Activated CD8-positive, alpha-beta memory T cell treated with anti-CD3 and anti-CD28 coated beads for 4 hours (primary cell): ENCODE results near the gene BRIP1.
"Not testable (repeated sequence)": the region's sequence is repeated elsewhere in the genome, so short reads cannot be mapped to it uniquely, and the experiment has no call there.

Experiments
- DNase-seq, 2 donors: peaks; one replicate each; pipeline ENCODE4 v3.0.0-alpha.2; 2020; ENCODE audit warnings: low read depth in 2 of 2

Gene BRIP1

DNA sequence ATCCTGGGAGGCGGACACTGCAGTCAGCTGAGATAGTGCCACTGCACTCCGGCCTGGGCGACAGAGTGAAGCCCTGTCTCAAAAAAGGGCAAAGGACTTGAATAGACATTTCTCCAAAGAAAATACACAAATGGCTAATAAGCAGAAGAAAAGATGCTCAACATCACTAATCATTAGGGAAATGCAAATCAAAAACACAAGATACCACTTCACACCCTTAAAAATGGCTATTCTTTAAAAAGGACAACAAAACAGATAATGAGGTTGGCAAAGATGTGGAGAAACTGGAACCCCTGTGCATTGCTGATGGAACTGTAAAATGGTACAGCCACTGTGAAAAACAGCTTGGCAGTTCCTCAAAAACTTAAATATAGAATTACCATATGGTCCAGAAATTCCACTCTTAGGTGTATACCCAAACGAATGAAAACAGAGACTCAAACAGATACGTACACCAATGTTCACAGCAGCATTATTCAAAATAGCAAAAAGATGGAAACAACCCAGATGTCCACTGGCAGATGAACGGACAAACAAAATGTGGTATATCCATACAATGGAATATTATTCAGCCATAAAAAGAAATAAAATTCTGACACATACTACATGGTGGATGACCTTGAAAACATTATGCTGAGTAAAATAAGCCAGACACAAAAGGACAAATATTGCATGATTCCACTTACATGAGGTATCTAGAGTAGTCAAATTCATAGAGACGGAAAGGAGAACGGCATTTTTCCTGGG, 35.5 kb downstream of the BRIP1 start:
- DNase-seq = no peak

DNA sequence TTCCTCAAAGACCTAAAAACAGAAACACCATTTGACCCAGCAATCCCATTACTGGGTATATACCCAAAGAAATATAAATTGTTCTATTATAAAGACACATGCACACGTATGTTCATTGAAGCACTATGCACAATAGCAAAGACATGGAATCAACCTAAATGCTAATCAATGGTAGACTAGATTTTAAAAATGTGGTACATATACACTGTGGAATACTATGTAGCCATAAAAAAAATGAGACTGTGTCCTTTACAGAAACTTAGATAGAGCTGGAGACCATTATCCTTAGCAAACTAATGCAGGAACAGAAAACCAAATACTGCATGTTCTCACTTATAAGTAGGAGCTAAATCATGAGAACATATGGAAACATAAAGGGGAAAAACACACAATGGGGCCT, 36.5 kb downstream of the BRIP1 start:
- DNase-seq = not testable (repeated sequence)

GRCh38 chr17:61826198-61826597, 37.1 kb downstream of the BRIP1 start:
- not testable (repeated sequence) for DNase-seq

DNA sequence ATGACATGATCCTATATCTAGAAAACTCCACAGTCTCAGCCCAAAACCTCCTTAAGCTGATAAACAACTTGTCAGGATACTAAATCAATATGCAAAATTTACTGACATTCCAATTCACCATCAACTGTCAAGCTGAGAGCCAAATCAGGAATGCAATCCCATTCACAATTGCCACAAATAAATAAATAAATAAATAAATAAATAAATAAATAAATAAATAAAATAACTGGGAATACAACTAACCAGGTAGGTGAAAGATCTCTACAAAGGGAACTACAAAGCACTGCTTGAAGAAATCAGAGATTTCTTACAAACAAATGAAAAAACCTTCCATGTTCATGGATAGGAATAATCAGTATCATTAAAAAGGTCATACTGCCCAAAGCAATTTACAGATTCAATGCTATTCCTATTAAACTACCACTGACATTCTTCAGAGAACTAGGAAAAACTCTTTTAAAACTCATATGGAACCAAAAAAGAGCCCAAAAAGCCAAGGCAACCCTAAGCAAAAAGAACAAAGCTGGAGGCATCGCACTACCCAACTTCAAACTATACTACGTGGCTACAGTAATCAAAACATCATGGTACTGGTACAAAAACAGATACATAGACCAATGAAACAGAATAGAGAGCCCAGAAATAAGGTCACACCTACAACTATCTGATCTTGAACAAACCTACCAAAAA, 37.7 kb downstream of the BRIP1 start:
- DNase-seq = no peak

DNA sequence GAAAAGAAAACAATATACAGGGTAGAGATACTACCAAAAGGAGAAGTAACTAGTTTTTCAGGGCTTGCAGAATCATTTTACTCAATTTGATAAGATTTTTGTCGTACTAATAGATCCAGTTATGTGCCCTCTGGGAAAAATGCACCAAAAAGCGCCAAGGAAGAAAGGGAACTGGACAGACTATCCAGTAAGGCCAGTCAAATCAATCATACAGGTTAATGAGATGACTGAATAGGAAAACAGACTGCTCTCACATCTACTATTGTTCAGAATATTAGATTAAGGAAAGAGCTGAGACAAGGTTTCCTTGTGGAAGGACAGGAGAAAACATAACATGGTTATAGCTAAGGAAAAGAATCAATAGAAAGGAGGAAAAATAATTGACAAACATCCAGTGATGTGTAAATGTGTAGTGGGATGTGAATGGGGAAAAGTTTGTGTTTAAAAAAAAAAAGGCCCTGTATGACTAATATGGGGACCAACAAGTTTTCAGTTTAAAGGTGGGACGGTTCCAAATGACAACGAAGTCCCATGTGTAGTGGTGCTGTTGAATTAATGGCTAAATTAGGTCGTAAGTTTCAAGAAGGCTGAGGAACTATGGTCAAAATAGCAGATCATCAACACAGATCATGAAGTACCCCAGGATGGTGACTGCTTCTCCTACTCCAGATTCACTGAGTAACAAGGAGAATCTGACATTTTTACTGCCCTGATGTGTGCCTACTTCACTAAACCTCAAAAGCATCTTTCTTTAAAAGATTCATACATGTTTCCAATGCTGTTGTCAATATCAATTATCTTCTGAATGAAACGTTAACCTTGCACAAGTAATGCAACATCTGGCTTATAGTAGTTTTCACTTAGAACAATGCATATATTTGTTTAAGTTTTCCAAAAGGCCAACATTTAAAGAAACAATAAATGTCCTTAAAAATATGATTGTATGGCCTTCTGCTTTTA, 40.7 kb downstream of the BRIP1 start:
- DNase-seq = no peak

DNA sequence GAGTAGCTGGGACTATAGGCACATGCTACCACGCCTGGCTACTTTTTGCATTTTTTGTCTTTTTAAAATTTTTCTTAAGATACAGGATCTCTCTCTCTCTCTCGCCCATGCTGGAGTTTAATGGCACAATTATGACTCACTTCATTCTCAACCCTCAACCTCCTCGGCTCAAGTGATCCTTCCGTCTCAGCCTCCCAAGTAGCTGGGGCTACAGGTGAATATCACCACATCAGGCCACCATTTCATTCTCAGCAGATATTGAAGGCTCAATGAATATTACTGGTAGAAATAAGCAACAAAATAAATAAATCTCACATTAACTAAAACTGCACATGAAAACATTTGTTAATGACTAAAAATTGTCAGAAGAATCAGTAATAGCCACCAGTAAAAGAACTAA, 41.7 kb downstream of the BRIP1 start:
- DNase-seq = no peak

- not testable (repeated sequence) for DNase-seq
Observed at GRCh38 chr17:61819265-61819664, 44.1 kb downstream of the BRIP1 start.

GRCh38 chr17:61818225-61818624, 45.1 kb downstream of the BRIP1 start:
- DNase-seq = no peak

DNA sequence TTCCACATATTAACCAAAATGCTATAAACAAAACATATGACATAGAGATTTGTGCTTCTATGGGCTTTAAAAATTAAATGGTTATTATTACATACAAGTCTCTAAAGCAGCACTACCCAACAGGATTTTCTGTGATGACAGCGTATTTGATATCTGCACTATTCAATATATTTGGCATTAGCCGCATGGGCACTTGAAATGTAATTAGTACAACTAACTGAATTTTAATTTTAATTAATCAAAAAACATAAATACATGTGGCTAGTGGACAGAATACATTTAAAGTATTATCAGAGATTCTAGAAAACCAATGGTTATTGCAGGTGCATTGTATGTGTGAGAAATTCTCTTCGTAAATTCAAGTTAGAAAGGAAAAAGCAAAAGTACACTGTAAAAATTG, 45.9 kb downstream of the BRIP1 start:
- no peak for DNase-seq

DNA sequence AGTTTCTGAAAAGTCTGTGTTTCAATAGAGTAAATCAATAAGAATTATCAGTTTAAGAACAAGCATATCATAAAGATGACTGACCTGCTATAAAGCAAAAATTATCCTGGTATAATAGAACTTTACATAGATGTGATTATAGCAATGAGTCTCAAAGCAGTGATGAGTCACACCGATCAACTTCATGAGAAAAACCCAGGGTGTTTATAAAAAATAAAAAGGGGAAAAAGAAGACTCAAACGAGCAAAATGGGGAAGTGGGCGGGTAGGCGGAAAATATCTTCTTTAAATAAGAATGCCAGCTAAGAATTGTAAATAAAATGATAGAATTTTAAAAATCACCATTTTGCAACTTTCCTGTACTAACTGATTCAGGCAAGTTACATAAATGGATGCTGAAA, 46.8 kb downstream of the BRIP1 start:
- no peak for DNase-seq

- no peak for DNase-seq
Observed at GRCh38 chr17:61815863-61816503, 47.3 kb downstream of the BRIP1 start.

- no peak for DNase-seq
Observed at GRCh38 chr17:61814485-61814884, 48.8 kb downstream of the BRIP1 start.

- DNase-seq = no peak
Observed at GRCh38 chr17:61813211-61813610, 50.1 kb downstream of the BRIP1 start.

DNA sequence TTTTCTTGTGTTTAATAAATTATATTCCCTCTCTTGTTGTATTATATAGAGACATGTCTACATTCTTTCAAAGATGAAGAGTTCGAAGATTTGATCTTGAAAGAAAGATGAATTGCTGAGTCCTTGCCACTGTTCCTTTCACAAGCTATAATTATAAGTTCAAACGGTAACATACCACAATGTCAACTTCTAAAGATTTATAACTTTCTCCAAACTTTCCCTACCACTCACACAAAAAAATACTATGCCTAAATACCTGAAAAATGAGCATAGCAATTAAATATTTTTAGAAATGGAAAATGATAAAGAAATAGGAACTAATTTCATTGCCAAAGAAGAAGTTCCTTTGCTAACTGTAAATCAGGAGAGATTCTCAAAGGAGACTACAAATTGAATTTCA, 50.6 kb downstream of the BRIP1 start:
- DNase-seq = no peak

GRCh38 chr17:61809816-61810392, 53.4 kb downstream of the BRIP1 start:
- no peak for DNase-seq

GRCh38 chr17:61808442-61808841, 54.9 kb downstream of the BRIP1 start:
- no peak for DNase-seq

DNA sequence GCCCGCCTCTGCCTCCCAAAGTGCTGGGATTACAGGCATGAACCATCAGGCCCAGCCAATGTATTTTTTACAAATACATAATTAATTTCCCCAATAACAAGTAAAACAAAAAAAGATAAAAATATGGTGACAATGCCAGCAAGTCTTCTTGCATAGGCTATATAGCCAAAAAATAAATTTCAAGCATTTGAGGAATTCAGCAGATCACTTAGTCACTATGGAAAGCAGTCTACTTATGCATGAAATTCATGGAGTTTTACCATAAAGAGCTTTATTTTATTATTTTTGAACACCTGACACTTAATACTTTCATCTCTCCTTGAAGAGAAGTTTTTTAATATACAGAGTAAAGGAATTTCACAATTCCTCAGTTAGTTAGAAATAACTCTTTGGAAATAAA, 56.4 kb downstream of the BRIP1 start:
- DNase-seq = no peak

GRCh38 chr17:61806081-61806828, 57.1 kb downstream of the BRIP1 start:
- no peak for DNase-seq

- DNase-seq = no peak
Observed at GRCh38 chr17:61805399-61805798, 57.9 kb downstream of the BRIP1 start.

- no peak for DNase-seq
Observed at GRCh38 chr17:61803796-61804195, 59.5 kb downstream of the BRIP1 start.

DNA sequence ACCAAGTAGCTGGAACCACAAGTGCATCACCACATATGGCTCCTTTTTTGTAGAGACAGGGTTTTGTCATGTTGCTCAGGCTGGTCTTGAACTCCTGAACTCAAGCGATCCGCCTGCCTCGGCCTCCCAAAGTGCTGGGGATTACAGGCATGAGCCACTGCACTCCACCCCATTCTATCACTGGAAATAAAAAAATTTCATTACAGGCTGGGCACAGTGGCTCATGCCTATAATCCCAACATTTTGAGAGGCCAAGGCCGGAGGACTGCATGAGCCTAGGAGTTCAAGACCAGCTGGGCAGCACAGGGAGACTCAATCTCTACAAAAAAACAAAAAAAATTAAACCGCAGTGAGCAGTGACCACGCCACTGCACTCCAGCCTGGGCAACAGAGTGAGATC, 60.1 kb downstream of the BRIP1 start:
- DNase-seq = no peak
